HG03442 (cell line): ENCODE measurements around the gene TPX2.

Experiments used
- ATAC-seq: cut with Tn5 transposase; IDR thresholded peaks from one replicate; pipeline ENCODE4 v1.9.1; 2021; ENCODE audit warnings: mild to moderate bottlenecking, moderate library complexity; ENCODE audit not compliant: unreplicated experiment

TPX2 gene

GRCh38 chr20:31844737-31845299 lies 105.7 kb downstream of the TPX2 start:
- ATAC-seq = no peak

GRCh38 chr20:31845300-31845863 lies 106.3 kb downstream of the TPX2 start, which contains the start of gene FOXS1:
TSS of gene FOXS1 (minus strand) at chr20:31845604. CDS start at chr20:31845542, 62 bp downstream.
- no peak for ATAC-seq

GRCh38 chr20:31846793-31847138 lies 107.7 kb downstream of the TPX2 start:
- no peak for ATAC-seq

- no peak for ATAC-seq
Measured at GRCh38 chr20:31848088-31848999, 109.3 kb downstream of the TPX2 start.

- ATAC-seq = no peak
Measured at GRCh38 chr20:31849306-31849930, 110.3 kb downstream of the TPX2 start.
